ENCODE results near the gene ASTN1. TPM values are rescaled to one million over a fixed set of nuclear protein-coding genes. Genes with fewer than 3 reads are reported as not detected.
A peak's percentile ranks its signal among the peaks of the same experiment; 100 is the strongest.

Gene ASTN1
- total RNA-seq, 2 experiments from 2014 or later, result not detected

DNA sequence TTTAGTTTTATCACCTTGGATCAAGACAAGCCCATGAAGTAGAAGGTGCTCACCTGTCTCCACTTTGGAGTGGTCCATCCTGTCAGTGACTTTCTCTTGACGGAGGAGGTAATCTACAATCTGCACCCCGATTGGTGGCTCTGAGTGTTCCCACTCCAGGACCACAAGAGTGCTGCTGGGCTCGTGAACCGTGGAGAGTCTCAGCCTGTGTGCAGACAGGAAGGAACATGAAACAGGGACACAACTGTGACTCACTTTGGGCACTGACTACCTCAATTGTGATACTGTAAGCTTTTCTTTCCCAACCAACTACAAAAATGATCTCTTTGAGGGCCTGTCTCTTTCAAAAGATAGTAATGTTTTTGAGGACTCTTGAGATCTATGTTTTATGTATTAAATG, 280.2 kb downstream of the ASTN1 start:
- intact Hi-C loops (cut with micrococcal nuclease), result loop anchor here (5.0 kb wide), 2 partner anchors 1507 to 1732 kb away; no protein-coding TSS in a partner anchor
- CTCF ChIA-PET, result no interaction called here
- Mint-ChIP-seq H3K27me3 (ENCODE audit: low read depth) (no peaks in the 10 kb centered on the region), H3K27ac (no peak overlapping the region), H3K4me3 (no peak overlapping the region), H3K4me1 (ENCODE audit: low read depth) (no peaks in the 10 kb centered on the region), H3K9me3 (no peaks in the 10 kb centered on the region), H3K36me3 (ENCODE audit: low read depth) (no peaks in the 10 kb centered on the region)
- no peak for DNase-seq

DNA sequence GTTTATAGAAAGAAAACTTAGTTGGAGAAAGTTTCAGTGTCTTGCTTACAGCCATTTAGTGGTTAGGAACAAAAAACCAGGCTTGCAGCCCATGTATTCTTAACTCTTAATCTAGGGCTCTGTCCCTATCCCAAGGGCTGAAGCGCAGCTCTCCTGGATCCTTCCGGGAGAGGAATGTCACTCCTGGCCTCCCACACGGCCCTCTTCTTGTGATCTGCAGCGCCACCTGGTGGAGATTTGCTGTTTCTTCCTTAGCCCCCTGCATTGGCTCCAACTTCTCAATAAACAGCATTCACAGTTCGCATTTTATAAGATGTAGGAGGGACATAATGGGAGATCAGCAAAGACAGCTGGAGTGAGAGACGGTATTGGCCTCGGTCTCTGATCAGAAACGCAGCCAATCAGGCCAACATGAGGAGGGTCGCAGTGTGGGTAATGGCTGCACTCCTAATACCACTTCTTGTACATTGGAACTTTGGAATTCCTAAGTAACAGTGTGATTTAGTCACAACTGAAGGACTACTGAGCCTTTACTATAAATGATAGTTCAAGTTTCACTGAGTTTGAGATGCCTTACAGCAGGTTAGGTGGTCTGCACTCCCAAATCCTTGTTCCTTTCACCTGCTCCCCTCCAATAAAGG, 283.4 kb downstream of the ASTN1 start:
- no peaks in the 10 kb centered on the region for H3K27me3 Mint-ChIP-seq (ENCODE audit: low read depth)
- intact Hi-C loops (cut with micrococcal nuclease), result loop anchor here (1.0 to 5.0 kb wide), 4 partner anchors 321 to 1729 kb away; no protein-coding TSS in a partner anchor
- H3K9me3 Mint-ChIP-seq, result no peaks in the 10 kb centered on the region
- H3K36me3 Mint-ChIP-seq (ENCODE audit: low read depth), result no peaks in the 10 kb centered on the region
- no peak overlapping the region for H3K27ac Mint-ChIP-seq
- no peak overlapping the region for H3K4me3 Mint-ChIP-seq
- DNase-seq, result peak; percentile 65
- CTCF ChIA-PET, result interaction anchor here (0.7 to 1.2 kb wide), 4 partner anchors 44 to 321 kb away, joined by 3 read pairs; no protein-coding TSS in a partner anchor
- H3K4me1 Mint-ChIP-seq (ENCODE audit: low read depth), result no peaks in the 10 kb centered on the region

DNA sequence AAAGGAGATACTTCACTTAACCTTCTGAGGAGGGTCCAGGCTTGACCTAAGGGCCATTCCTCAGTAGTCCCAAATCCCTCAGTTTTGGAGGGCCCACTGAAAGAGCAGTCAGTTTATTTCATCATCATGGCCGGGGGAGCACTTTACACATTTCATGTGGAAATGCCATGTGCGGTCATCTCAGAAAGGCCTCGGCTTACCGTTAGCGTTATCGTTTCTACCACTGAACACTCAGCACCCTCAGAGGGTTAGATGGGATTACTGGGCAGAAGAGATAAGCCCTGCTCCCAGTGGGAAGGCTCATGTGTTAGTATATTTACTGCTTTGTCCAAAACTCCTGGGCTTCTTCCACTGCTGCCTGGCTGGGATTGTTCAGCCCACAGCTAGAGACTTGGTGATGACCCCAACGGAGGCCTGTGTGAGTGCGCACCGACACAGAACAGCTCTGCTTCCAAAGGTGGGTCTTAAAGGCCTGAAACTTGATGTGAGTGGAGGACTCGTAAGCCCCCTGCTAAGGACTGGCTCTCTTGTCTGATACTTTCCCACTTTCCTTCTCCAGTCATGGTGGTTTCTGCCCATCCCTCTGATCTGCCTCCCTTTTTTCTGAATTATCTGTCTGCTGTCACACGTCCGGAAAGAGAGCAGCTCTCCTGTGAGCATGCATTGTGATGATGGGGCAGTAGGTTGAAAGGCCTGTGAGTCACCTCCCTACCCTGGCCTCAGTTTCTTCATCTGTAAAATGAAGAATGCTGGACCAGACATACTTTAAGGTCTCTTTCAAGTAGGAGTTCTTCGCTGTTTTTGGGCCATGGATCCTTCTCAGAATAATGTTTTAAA, 284.5 kb downstream of the ASTN1 start:
- H3K27ac Mint-ChIP-seq, result no peak overlapping the region
- no peak overlapping the region for H3K4me3 Mint-ChIP-seq
- no peaks in the 10 kb centered on the region for H3K36me3 Mint-ChIP-seq (ENCODE audit: low read depth)
- H3K4me1 Mint-ChIP-seq (ENCODE audit: low read depth), result no peaks in the 10 kb centered on the region
- CTCF ChIA-PET, result interaction anchor here (0.6 to 1.2 kb wide), 5 partner anchors 43 to 320 kb away, joined by 3 read pairs; no protein-coding TSS in a partner anchor
- intact Hi-C loops (cut with micrococcal nuclease), result loop anchor here (5.0 kb wide), 2 partner anchors 1503 to 1728 kb away; no protein-coding TSS in a partner anchor
- H3K9me3 Mint-ChIP-seq, result no peaks in the 10 kb centered on the region
- no peak for DNase-seq
- H3K27me3 Mint-ChIP-seq (ENCODE audit: low read depth), result no peaks in the 10 kb centered on the region

DNA sequence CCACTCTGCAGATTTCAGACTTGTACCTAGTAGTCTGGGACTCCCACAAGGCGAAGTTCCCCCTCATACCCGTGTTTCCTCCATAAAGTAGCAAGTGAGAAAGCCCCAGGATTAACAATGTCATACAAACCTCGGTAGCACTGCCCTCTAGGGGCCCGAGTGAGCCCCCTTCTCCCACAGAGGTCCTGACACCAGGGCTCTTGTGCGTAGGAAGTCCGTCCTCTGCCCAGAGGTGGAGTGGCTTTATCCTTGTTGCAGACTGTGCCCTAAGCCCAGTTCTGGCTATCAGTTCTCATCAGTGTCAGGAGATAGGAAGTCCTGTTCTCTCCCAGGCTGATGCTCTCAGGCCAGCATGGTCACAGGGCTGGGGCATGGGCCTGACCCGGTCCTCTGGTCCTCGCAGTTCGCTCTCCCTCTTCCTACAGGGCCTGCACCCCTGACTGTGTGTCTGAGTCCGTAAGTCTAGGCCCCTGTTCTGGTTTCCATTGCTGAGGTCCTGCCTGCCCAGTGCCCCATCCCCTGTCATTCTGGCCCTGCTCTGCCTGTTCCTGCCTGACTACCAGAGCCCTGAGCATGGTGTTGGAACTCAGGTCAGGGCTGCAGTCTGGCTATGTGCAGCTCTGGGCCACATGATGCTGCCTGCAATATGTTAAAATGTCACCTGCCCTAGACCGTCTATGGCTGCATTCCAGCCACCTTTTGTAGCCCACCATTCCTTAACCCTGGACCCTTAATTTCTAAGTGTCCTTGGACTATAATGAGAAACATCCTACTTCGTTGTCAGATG, 285.6 kb downstream of the ASTN1 start:
- DNase-seq, result no peak
- no peak overlapping the region for H3K4me3 Mint-ChIP-seq
- H3K27me3 Mint-ChIP-seq (ENCODE audit: low read depth), result no peaks in the 10 kb centered on the region
- H3K36me3 Mint-ChIP-seq (ENCODE audit: low read depth), result no peaks in the 10 kb centered on the region
- H3K27ac Mint-ChIP-seq, result no peak overlapping the region
- no peaks in the 10 kb centered on the region for H3K9me3 Mint-ChIP-seq
- CTCF ChIA-PET, result no interaction called here
- H3K4me1 Mint-ChIP-seq (ENCODE audit: low read depth), result no peaks in the 10 kb centered on the region
- intact Hi-C loops (cut with micrococcal nuclease), result no loop called here

DNA sequence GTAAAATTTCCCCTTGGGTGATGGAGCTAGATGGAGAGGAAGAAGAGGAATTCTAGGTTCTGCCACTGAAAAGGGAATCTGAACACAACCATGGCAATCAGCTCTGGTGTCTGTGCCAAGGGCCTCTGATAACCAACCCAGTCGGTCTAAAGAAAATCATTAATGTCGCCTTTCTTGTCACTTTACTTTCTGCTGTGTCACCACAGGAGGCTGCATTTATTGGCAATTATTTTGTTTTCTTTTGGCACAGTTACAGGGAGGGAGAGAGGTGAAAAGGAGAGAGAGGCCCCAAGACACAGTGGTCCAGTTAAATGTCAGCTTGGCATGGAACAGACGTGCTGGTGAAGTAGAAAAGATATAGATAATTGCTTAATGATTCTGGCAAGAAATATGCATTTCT, 287.0 kb downstream of the ASTN1 start:
- Mint-ChIP-seq H3K36me3 (ENCODE audit: low read depth) (no peaks in the 10 kb centered on the region), H3K9me3 (no peaks in the 10 kb centered on the region), H3K27me3 (ENCODE audit: low read depth) (no peaks in the 10 kb centered on the region), H3K4me1 (ENCODE audit: low read depth) (no peaks in the 10 kb centered on the region), H3K27ac (no peak overlapping the region), H3K4me3 (no peak overlapping the region)
- no peak for DNase-seq
- CTCF ChIA-PET, result no interaction called here
- intact Hi-C loops (cut with micrococcal nuclease), result no loop called here

DNA sequence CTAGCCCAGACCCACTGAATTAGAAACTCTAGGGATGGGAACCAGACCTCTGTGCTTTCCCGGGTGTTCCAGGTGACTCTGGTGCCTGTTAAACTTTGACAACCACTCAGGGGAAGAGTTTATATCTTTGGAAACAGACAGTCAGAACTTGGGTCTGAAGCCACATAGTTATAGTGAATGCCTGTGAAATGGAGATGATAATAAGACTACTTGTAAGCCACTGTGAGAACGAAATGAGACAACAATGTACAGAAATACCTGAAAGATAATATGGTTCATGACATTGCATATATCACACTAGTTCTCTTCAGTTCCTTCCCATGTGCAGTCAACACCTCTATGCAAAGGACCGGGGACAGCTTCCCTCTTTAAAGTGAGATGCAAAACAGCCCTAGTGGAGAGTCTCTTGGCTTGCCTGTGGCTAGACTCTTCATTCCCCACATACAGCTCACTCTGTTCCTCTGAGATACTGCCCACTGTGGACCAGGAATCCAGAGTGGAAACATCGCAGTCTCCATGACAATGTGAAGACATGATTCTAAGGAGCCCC, 287.5 kb downstream of the ASTN1 start:
- CTCF ChIA-PET, result no interaction called here
- Mint-ChIP-seq H3K36me3 (ENCODE audit: low read depth) (no peaks in the 10 kb centered on the region), H3K27ac (no peak overlapping the region), H3K4me1 (ENCODE audit: low read depth) (no peaks in the 10 kb centered on the region), H3K9me3 (no peaks in the 10 kb centered on the region), H3K4me3 (no peak overlapping the region), H3K27me3 (ENCODE audit: low read depth) (no peaks in the 10 kb centered on the region)
- intact Hi-C loops (cut with micrococcal nuclease), result no loop called here
- DNase-seq, result no peak

DNA sequence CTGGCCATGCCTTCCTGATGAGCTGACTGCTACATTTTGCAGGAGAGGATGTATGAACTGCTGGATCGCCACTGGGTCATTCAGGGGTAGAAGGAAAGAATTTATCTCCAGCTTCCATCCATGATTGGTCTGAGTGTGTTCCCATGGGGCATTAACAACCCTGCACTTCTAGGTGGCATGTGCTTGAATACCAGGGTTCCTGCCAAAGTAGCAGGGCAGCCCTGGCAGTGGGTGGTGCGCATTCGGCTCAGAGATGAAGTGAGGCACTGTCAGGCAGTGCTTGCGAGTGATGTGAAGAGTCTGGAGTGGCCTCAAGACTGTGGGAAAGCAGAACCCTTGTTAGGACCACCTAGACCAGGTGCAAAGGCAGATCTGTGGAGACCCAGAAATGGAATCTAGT, 294.9 kb downstream of the ASTN1 start:
- no peak for DNase-seq
- intact Hi-C loops (cut with micrococcal nuclease), result no loop called here
- Mint-ChIP-seq H3K4me1 (ENCODE audit: low read depth) (no peaks in the 10 kb centered on the region), H3K36me3 (ENCODE audit: low read depth) (no peaks in the 10 kb centered on the region), H3K4me3 (no peak overlapping the region), H3K9me3 (peaks cover 1% of the 10 kb centered on the region), H3K27ac (no peak overlapping the region), H3K27me3 (ENCODE audit: low read depth) (peaks cover 3% of the 10 kb centered on the region)
- CTCF ChIA-PET, result no interaction called here

DNA sequence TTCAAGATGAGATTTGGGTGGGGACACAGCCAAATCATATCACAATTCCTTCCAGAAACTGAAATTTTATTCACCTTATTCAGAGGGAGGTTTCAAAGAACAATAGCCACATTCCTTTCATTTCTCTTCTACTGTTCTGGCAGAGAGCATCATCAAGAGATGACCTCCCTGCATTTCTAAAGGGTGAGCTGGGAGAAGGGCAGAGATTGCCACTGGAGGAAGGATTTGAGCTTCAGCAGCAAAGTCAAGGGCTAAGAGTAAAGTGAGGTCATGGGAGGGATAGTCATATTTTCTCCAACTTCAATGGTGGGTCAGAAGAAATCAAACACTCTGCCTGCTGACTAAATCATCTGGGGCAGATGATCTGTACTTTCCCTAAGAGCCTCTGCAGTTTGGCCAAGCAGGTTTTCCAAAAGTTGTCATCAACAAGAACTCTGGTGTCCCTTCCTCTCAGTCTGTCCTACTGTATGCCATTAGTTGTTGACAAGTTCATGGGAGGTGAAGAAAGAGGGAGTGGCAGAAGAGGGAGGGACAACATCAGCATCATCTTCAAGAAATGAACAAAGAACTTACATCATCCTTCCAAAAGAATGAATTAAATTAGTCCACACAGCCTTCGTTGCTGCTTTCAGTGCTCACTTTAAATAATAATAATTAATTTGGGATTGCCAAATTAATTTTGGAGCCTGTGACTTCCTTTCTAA, 298.3 kb downstream of the ASTN1 start:
- Mint-ChIP-seq H3K27ac (no peak overlapping the region), H3K36me3 (ENCODE audit: low read depth) (no peaks in the 10 kb centered on the region), H3K4me1 (ENCODE audit: low read depth) (no peaks in the 10 kb centered on the region), H3K9me3 (peaks cover 1% of the 10 kb centered on the region), H3K27me3 (ENCODE audit: low read depth) (peaks cover 7% of the 10 kb centered on the region), H3K4me3 (no peak overlapping the region)
- CTCF ChIA-PET, result no interaction called here
- intact Hi-C loops (cut with micrococcal nuclease), result no loop called here
- DNase-seq, result no peak

DNA sequence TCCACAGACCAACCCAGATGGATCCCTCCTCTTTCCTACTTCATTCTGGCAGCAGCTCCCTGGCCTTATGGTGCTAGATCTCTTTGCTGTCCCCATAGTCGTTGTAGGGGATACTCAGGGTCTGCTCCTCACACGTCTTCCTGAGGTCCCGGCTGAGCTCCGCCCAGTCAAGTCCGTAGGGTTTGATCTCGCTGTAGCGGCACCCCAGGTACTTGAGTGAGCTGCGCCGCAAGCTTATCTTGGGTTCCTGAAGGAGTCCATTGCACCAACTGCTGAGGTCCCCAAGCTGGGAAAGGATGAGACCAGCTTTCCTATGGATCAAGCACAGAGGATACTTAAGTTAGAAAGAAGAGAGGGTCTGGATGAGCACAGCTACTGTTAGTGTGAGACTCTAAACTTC, 300.3 kb downstream of the ASTN1 start:
- Mint-ChIP-seq H3K4me3 (no peak overlapping the region), H3K27ac (no peak overlapping the region), H3K4me1 (ENCODE audit: low read depth) (no peaks in the 10 kb centered on the region), H3K36me3 (ENCODE audit: low read depth) (no peaks in the 10 kb centered on the region), H3K9me3 (peaks cover 1% of the 10 kb centered on the region), H3K27me3 (ENCODE audit: low read depth) (peaks cover 7% of the 10 kb centered on the region)
- DNase-seq, result no peak
- intact Hi-C loops (cut with micrococcal nuclease), result no loop called here
- CTCF ChIA-PET, result no interaction called here

DNA sequence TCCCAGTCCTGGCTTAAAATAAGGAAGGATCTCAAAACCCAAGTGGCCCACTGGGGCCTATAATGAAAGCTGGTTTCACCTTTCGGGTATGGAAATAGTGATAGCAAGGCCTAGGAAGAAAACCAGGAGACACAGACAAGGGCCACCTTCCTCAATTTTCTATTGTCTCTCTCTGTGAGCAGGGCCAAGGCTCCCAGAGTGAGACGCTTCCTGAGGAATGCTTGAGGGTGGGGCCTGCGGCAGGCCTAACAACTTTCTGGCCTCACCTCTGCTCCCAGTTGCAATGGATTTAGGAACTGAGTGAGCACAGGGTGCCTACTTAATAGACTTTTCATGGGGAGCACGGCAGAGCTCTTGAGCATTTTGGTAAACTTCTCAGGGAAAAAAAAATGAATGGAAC, 300.9 kb downstream of the ASTN1 start:
- intact Hi-C loops (cut with micrococcal nuclease), result no loop called here
- Mint-ChIP-seq H3K4me3 (no peak overlapping the region), H3K36me3 (ENCODE audit: low read depth) (no peaks in the 10 kb centered on the region), H3K4me1 (ENCODE audit: low read depth) (no peaks in the 10 kb centered on the region), H3K9me3 (peaks cover 1% of the 10 kb centered on the region), H3K27me3 (ENCODE audit: low read depth) (peaks cover 7% of the 10 kb centered on the region), H3K27ac (no peak overlapping the region)
- CTCF ChIA-PET, result no interaction called here
- DNase-seq, result no peak

DNA sequence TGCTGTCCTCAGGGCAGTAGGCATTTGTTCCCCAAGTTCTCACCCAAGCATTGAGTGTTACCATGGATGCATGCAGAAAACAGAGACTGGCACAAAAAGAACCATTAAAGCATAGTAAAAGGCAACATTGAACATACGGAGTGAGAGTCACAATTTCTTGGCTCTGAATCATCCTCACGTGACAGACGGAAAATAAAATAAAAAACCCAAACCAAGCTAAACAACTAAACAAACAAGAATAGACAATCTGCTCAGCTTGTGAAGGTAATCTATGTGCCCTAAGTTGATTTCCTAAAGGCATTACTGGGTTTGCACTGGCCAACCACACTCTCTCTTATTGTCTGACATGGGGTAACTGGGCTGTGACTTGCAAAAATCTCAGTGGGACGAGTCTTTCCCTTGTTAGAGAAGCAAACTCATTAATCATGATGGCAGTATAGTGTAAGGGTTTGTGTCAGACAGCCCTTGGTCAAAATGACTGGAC, 306.0 kb downstream of the ASTN1 start:
- CTCF ChIA-PET, result no interaction called here
- Mint-ChIP-seq H3K4me1 (ENCODE audit: low read depth) (no peaks in the 10 kb centered on the region), H3K27me3 (ENCODE audit: low read depth) (peaks cover 2% of the 10 kb centered on the region), H3K36me3 (ENCODE audit: low read depth) (no peaks in the 10 kb centered on the region), H3K4me3 (no peak overlapping the region), H3K9me3 (no peaks in the 10 kb centered on the region), H3K27ac (no peak overlapping the region)
- no peak for DNase-seq
- intact Hi-C loops (cut with micrococcal nuclease), result no loop called here

DNA sequence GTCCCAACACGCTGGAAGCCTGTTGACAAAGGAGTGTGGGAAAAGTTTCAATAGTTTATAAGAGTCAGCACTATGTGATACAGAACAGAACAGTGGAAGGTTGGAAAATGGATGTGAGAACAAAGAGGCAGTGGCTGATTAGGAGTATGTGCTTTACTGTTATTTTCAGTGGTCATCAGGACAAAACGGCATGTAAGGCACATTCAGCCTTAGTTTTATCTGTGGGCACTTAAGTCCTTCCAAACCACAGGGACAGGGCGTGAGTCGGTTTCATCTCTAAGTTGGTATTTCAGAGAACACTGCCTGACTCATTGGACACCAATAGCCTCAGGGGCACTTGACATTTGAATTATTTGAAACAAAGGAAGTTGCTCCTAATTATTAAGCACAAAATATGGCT, 306.9 kb downstream of the ASTN1 start:
- CTCF ChIA-PET, result no interaction called here
- H3K27ac Mint-ChIP-seq, result no peak overlapping the region
- H3K9me3 Mint-ChIP-seq, result no peaks in the 10 kb centered on the region
- peaks cover 2% of the 10 kb centered on the region for H3K27me3 Mint-ChIP-seq (ENCODE audit: low read depth)
- no peak for DNase-seq
- H3K4me1 Mint-ChIP-seq (ENCODE audit: low read depth), result no peaks in the 10 kb centered on the region
- intact Hi-C loops (cut with micrococcal nuclease), result no loop called here
- H3K36me3 Mint-ChIP-seq (ENCODE audit: low read depth), result no peaks in the 10 kb centered on the region
- H3K4me3 Mint-ChIP-seq, result no peak overlapping the region
